DOHH2 (cell line): Measurements from ENCODE around the gene PREPL.

Experiments used
- H3F3A ChIP-seq: fragments of 200-600 bp; sonication (generic), shearing (Covaris generic); 2 replicates; pipeline ENCODE4 v1.6.0; 2016; ENCODE audit warnings: antibody characterized with exemption, mild to moderate bottlenecking; ENCODE audit not compliant: control insufficient read depth, insufficient read depth
- H3K27ac ChIP-seq: fragments of 200-600 bp; sonication (generic); 2 replicates; pipeline ENCODE4 v1.5.1; 2014; ENCODE audit warnings: low read depth, mild to moderate bottlenecking, low read length, moderate library complexity
- H3K27me3 ChIP-seq: fragments of 200-600 bp; sonication (generic); 2 replicates; pipeline ENCODE4 v1.6.1; 2014; ENCODE audit warnings: mild to moderate bottlenecking, low read length, mixed read lengths; ENCODE audit not compliant: control insufficient read depth
- H3K36me3 ChIP-seq: fragments of 200-600 bp; sonication (generic); 2 replicates; pipeline ENCODE4 v1.6.1; 2014; ENCODE audit warnings: mild to moderate bottlenecking, low read length, moderate library complexity, mixed read lengths; ENCODE audit not compliant: control insufficient read depth
- H3K4me1 ChIP-seq: fragments of 200-600 bp; sonication (generic); 2 replicates; pipeline ENCODE4 v1.6.1; 2014; ENCODE audit warnings: mild to moderate bottlenecking, low read length, mixed read lengths; ENCODE audit not compliant: control insufficient read depth
- H3K4me2 ChIP-seq: fragments of 200-600 bp; sonication (generic); 2 replicates; pipeline ENCODE4 v1.6.0; 2014; ENCODE audit warnings: mild to moderate bottlenecking, low read length, moderate library complexity
- H3K4me3 ChIP-seq: fragments of 200-600 bp; sonication (generic); 2 replicates; pipeline ENCODE4 v1.5.1; 2014; ENCODE audit warnings: mild to moderate bottlenecking, low read length, mixed read lengths
- H3K79me2 ChIP-seq: fragments of 200-600 bp; sonication (generic); 2 replicates; pipeline ENCODE4 v1.6.1; 2014; ENCODE audit warnings: mild to moderate bottlenecking, low read length, mixed read lengths; ENCODE audit not compliant: control insufficient read depth
- H3K9me2 ChIP-seq: fragments of 200-600 bp; sonication (generic); replicated peaks from 2 replicates; pipeline ENCODE4 v1.6.1; 2014; ENCODE audit warnings: mild to moderate bottlenecking, low read length, mixed read lengths; ENCODE audit not compliant: control insufficient read depth
- H3K9me3 ChIP-seq: fragments of 200-600 bp; sonication (generic); 2 replicates; pipeline ENCODE4 v1.6.1; 2014; ENCODE audit warnings: antibody characterized with exemption, low read length, mixed read lengths; ENCODE audit not compliant: control insufficient read depth, insufficient read depth
- H4K20me1 ChIP-seq: fragments of 200-600 bp; sonication (generic); 2 replicates; pipeline ENCODE4 v1.6.0; 2014; ENCODE audit warnings: low read depth, mild to moderate bottlenecking, antibody characterized with exemption, low read length, moderate library complexity; ENCODE audit not compliant: control insufficient read depth, insufficient read depth
- CTCF ChIP-seq: fragments of 200-600 bp; sonication (generic); IDR thresholded peaks from one replicate; pipeline ENCODE4 v1.5.1; 2014; ENCODE audit warnings: antibody characterized with exemption, mild to moderate bottlenecking, low read depth, low read length; ENCODE audit not compliant: poor library complexity, severe bottlenecking
- EZH2phosphoT487 ChIP-seq: fragments of 200-600 bp; sonication (generic); IDR thresholded peaks from 2 replicates; pipeline ENCODE4 v1.6.1; 2017; ENCODE audit warnings: borderline replicate concordance, mild to moderate bottlenecking, antibody characterized with exemption, low read length, moderate library complexity, mixed read lengths

PREPL gene

DNA sequence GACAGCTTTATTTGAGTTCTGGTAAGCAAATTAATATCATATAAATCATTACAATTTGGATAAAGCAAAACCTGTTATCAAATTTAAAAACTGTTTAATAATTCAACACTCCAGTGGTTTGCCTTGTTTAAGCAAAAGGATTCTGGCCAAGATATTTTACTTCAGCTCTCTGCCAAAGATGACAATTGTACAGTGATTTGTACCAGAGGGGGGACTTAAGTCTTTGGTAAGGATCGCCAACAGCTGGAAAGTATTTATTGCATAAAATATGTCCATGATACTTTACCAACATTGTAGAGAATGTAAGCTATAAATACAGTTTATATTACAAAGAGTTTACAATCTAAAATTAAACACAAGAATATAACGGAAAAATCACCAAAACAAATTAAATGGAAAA lies 13.8 kb downstream of the PREPL start:
- H3K27me3 ChIP-seq = no peaks in the 10 kb centered on the region
- no peaks in the 10 kb centered on the region for H4K20me1 ChIP-seq
- H3K9me3 ChIP-seq = no peaks in the 10 kb centered on the region
- H3F3A ChIP-seq = no peaks in the 10 kb centered on the region
- no peaks in the 10 kb centered on the region for H3K9me2 ChIP-seq
- no peak overlapping the region for H3K4me2 ChIP-seq
- H3K27ac ChIP-seq = no peak overlapping the region
- H3K4me3 ChIP-seq = no peak overlapping the region
- peaks cover 6% of the 10 kb centered on the region; the same call in 1 of the 2 replicates for H3K79me2 ChIP-seq
- TF ChIP-seq CTCF (no peak), EZH2phosphoT487 (no peak)
- H3K4me1 ChIP-seq = no peaks in the 10 kb centered on the region
- peaks cover 11% of the 10 kb centered on the region for H3K36me3 ChIP-seq

DNA sequence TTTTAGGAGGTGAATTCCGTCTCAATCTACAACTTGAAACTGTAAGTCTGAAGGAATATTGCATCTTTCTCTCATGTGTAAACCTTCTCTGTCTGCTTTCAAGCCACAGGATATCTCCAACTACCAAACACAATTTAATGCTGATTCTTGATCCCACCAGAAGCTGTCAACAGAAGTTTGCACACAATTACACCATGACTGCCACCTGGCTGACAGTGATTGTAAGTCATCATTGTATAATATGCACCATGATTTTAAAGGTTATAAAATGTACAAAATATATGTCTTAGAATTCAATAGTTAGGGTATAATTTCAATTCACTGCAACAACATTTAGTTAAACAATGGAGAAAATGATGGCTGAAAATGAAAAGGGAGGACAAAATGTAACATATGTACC lies 18.4 kb downstream of the PREPL start:
- Histone ChIP-seq H3F3A (no peaks in the 10 kb centered on the region), H3K36me3 (peaks cover 38% of the 10 kb centered on the region)

GRCh38 chr2:44335806-44336538 lies 25.3 kb downstream of the PREPL start:
- Histone ChIP-seq H4K20me1 (no peaks in the 10 kb centered on the region), H3K27ac (no peak overlapping the region), H3K4me3 (no peak overlapping the region), H3K9me3 (no peaks in the 10 kb centered on the region), H3K27me3 (no peaks in the 10 kb centered on the region), H3K9me2 (no peaks in the 10 kb centered on the region), H3K4me2 (no peak overlapping the region), H3K36me3 (peaks cover 57% of the 10 kb centered on the region), H3F3A (no peaks in the 10 kb centered on the region), H3K4me1 (no peaks in the 10 kb centered on the region), H3K79me2 (no peaks in the 10 kb centered on the region)
- no peak for TF ChIP-seq CTCF
- TF ChIP-seq EZH2phosphoT487 = no peak

More for the DNA sequence above, 18.4 kb downstream of the PREPL start:
- Histone ChIP-seq H3K9me2 (no peaks in the 10 kb centered on the region), H4K20me1 (no peaks in the 10 kb centered on the region), H3K27me3 (no peaks in the 10 kb centered on the region), H3K9me3 (no peaks in the 10 kb centered on the region), H3K4me3 (no peak overlapping the region), H3K27ac (no peak overlapping the region), H3K79me2 (no peaks in the 10 kb centered on the region), H3K4me2 (no peak overlapping the region), H3K4me1 (no peaks in the 10 kb centered on the region)
- TF ChIP-seq CTCF (peak; percentile 41), EZH2phosphoT487 (no peak)
